GM12873 (cell line): ENCODE measurements around the gene FBH1.

Experiments
- TF ChIP-seq, protein P1 (sequence below): IDR thresholded peaks from 2 replicates; pipeline ENCODE4 v1.5.1; 2012; ENCODE audit warnings: low read depth, mild to moderate bottlenecking, moderate library complexity, low read length, control low read depth; ENCODE audit not compliant: insufficient read depth; ENCODE audit errors: missing control alignments

The FBH1 gene

GRCh38 chr10:5873515-5873995 is 16.5 kb upstream of the FBH1 start:
- TF ChIP-seq, protein P1, sequence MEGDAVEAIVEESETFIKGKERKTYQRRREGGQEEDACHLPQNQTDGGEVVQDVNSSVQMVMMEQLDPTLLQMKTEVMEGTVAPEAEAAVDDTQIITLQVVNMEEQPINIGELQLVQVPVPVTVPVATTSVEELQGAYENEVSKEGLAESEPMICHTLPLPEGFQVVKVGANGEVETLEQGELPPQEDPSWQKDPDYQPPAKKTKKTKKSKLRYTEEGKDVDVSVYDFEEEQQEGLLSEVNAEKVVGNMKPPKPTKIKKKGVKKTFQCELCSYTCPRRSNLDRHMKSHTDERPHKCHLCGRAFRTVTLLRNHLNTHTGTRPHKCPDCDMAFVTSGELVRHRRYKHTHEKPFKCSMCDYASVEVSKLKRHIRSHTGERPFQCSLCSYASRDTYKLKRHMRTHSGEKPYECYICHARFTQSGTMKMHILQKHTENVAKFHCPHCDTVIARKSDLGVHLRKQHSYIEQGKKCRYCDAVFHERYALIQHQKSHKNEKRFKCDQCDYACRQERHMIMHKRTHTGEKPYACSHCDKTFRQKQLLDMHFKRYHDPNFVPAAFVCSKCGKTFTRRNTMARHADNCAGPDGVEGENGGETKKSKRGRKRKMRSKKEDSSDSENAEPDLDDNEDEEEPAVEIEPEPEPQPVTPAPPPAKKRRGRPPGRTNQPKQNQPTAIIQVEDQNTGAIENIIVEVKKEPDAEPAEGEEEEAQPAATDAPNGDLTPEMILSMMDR = peak; percentile 65

GRCh38 chr10:5876181-5876768 is 13.8 kb upstream of the FBH1 start:
- TF ChIP-seq, protein P1 = no peak

- TF ChIP-seq, protein P1 = no peak
These were observed 7.1 kb upstream of the FBH1 start for GRCh38 chr10:5882961-5883360.

GRCh38 chr10:5885619-5886018 is 4.4 kb upstream of the FBH1 start:
- TF ChIP-seq, protein P1 = no peak

- TF ChIP-seq, protein P1 = no peak
These were observed 3.0 kb upstream of the FBH1 start for GRCh38 chr10:5887029-5887428.

DNA sequence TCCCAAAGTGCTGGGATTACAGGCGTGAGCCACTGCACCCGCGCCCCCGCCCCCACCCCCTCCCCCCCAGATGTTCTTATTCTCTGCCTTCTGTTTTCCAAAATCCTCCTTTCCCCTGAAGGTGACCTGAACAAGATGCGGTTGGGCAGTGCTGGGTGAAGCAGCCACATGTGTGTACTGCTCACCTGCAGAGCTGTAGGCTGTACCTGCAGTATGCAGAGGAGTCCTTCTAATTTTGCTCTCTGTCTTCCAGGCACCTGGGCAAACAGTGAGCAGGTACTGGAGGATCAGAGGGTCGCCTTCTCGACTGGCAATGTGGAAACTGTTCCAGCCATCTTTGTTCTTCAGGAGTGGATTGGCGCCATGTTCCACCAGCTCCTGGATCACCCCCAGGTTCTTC is 2.4 kb upstream of the FBH1 start:
- TF ChIP-seq, protein P1 = no peak

GRCh38 chr10:5888351-5888750 is 1.7 kb upstream of the FBH1 start:
- TF ChIP-seq, protein P1 = no peak
